ENCODE data around the gene CNTNAP1. TPM values are rescaled to one million over a fixed set of nuclear protein-coding genes. Genes with fewer than 3 reads are reported as not detected.

Gene CNTNAP1
- total RNA-seq, 1 donor from 2014 or later, result 10.5 TPM

- peaks cover 29 to 44% of the 10 kb centered on the region in 2 donors for H3K4me1 ChIP-seq
- TF ChIP-seq CTCF (IDR thresholded peaks at IDR 0.05), result no peak
- intact Hi-C loops (cut with DNase I), result no loop called here
Measured at GRCh38 chr17:42680331-42680808, 2.0 kb upstream of the CNTNAP1 start.

GRCh38 chr17:42682722-42683403 lies 532 bp downstream of the CNTNAP1 start:
- DNase-seq (ENCODE audit: low spot score in 2 of 2), result peak in 1 of 2 donors; percentile 76
- Histone ChIP-seq H3K9me3 (no peaks in the 10 kb centered on the region), H3K36me3 (peaks cover 0 to 2% of the 10 kb centered on the region in 2 donors), H3K27ac (peak overlapping the region; percentile 28 to 65), H3K4me1 (peaks cover 29 to 41% of the 10 kb centered on the region in 2 donors), H3K27me3 (no peaks in the 10 kb centered on the region), H3K4me3 (peak overlapping the region; percentile 46 to 66)
- TF ChIP-seq CTCF (IDR thresholded peaks at IDR 0.05), result no peak
- intact Hi-C loops (cut with DNase I), result no loop called here

More at GRCh38 chr17:42680331-42680808, 2.0 kb upstream of the CNTNAP1 start:
- Histone ChIP-seq H3K27me3 (no peaks in the 10 kb centered on the region), H3K36me3 (peaks cover 0 to 2% of the 10 kb centered on the region in 2 donors), H3K9me3 (no peaks in the 10 kb centered on the region), H3K27ac (peak overlapping the region; percentile 94 to 95), H3K4me3 (peak overlapping the region; percentile 77 to 81)
- DNase-seq (ENCODE audit: low spot score in 2 of 2), result no peak

GRCh38 chr17:42683407-42684034 lies 1.2 kb downstream of the CNTNAP1 start:
- no peak for DNase-seq (ENCODE audit: low spot score in 2 of 2)
- Histone ChIP-seq H3K36me3 (peaks cover 0 to 2% of the 10 kb centered on the region in 2 donors), H3K4me3 (peak overlapping the region in 1 of 2 donors; percentile 66), H3K27me3 (no peaks in the 10 kb centered on the region), H3K4me1 (peaks cover 29 to 40% of the 10 kb centered on the region in 2 donors), H3K27ac (peak overlapping the region in 1 of 2 donors; percentile 65), H3K9me3 (no peaks in the 10 kb centered on the region)
- intact Hi-C loops (cut with DNase I), result no loop called here
- no peak for TF ChIP-seq CTCF (IDR thresholded peaks at IDR 0.05)

- H3K36me3 ChIP-seq, result peaks cover 0 to 4% of the 10 kb centered on the region in 2 donors
- intact Hi-C loops (cut with DNase I), result no loop called here
- H3K27ac ChIP-seq, result no peak overlapping the region
- no peaks in the 10 kb centered on the region for H3K9me3 ChIP-seq
- no peak overlapping the region for H3K4me3 ChIP-seq
- DNase-seq (ENCODE audit: low spot score in 2 of 2), result no peak
- no peak for TF ChIP-seq CTCF (IDR thresholded peaks at IDR 0.05)
- H3K27me3 ChIP-seq, result no peaks in the 10 kb centered on the region
- H3K4me1 ChIP-seq, result peaks cover 17 to 25% of the 10 kb centered on the region in 2 donors
Measured at GRCh38 chr17:42684929-42685556, 2.7 kb downstream of the CNTNAP1 start.

- peaks cover 11 to 17% of the 10 kb centered on the region in 2 donors for H3K4me1 ChIP-seq
- intact Hi-C loops (cut with DNase I), result no loop called here
- H3K36me3 ChIP-seq, result peaks cover 1 to 8% of the 10 kb centered on the region in 2 donors
- no peak overlapping the region for H3K4me3 ChIP-seq
- H3K27me3 ChIP-seq, result no peaks in the 10 kb centered on the region
- no peak for TF ChIP-seq CTCF (IDR thresholded peaks at IDR 0.05)
- H3K27ac ChIP-seq, result no peak overlapping the region
- no peak for DNase-seq (ENCODE audit: low spot score in 2 of 2)
- no peaks in the 10 kb centered on the region for H3K9me3 ChIP-seq
Measured at GRCh38 chr17:42685831-42686230, 3.5 kb downstream of the CNTNAP1 start.
